SK-N-SH treated with all-trans-retinoic acid at 6 μM for 48 hours (cell line): ENCODE results near the gene MMAB.

Experiments
- ATAC-seq: fragments of 200-7000 bp; cut with Tn5 transposase; 3 replicates; pipeline ENCODE4 v1.9.1; 2020; ENCODE audit warnings: mild to moderate bottlenecking, moderate library complexity
- ARNTL ChIP-seq: fragments of 450-650 bp; formaldehyde crosslinking; IDR thresholded peaks from 2 replicates; pipeline ENCODE4 v1.5.0; 2020; ENCODE audit warnings: low read depth, mild to moderate bottlenecking, moderate library complexity, borderline replicate concordance
- BACH2 ChIP-seq: fragments of 250-450 bp; sonication (Bioruptor Pico); IDR thresholded peaks from 2 replicates; pipeline ENCODE4 v1.9.0; 2021; ENCODE audit warnings: mild to moderate bottlenecking, borderline replicate concordance
- CREB5 ChIP-seq: fragments of 250-450 bp; sonication (Bioruptor Pico); IDR thresholded peaks from 2 replicates; pipeline ENCODE4 v1.5.1; 2020; ENCODE audit warnings: low read depth, mild to moderate bottlenecking, moderate library complexity
- CSDC2 ChIP-seq: fragments of 250-450 bp; sonication (Bioruptor Pico); IDR thresholded peaks from 2 replicates; pipeline ENCODE4 v1.5.0; 2020; ENCODE audit warnings: mild to moderate bottlenecking, moderate library complexity
- ESRRG ChIP-seq: fragments of 250-450 bp; sonication (Bioruptor Pico); IDR thresholded peaks from 2 replicates; pipeline ENCODE4 v1.6.1; 2021; ENCODE audit warnings: mild to moderate bottlenecking
- GLIS3 ChIP-seq: fragments of 250-450 bp; sonication (Bioruptor Pico); IDR thresholded peaks from 2 replicates; pipeline ENCODE4 v1.5.0; 2020; ENCODE audit warnings: mild to moderate bottlenecking, moderate library complexity
- ISL1 ChIP-seq: fragments of 250-450 bp; sonication (Bioruptor Pico); IDR thresholded peaks from 2 replicates; pipeline ENCODE4 v2.1.2; 2022; ENCODE audit warnings: mild to moderate bottlenecking, moderate library complexity
- OSR1 ChIP-seq: fragments of 250-450 bp; sonication (Bioruptor Pico); IDR thresholded peaks from 2 replicates; pipeline ENCODE4 v1.8.0; 2022; ENCODE audit warnings: moderate library complexity, mild to moderate bottlenecking, inconsistent platforms
- PATZ1 ChIP-seq: fragments of 250-450 bp; sonication (Bioruptor Pico); IDR thresholded peaks from 2 replicates; pipeline ENCODE4 v1.8.0; 2020; ENCODE audit warnings: mild to moderate bottlenecking, moderate library complexity, borderline replicate concordance
- POU6F1 ChIP-seq: fragments of 250-450 bp; sonication (Bioruptor Pico); IDR thresholded peaks from 2 replicates; pipeline ENCODE4 v1.8.0; 2021; ENCODE audit warnings: low read depth, mild to moderate bottlenecking, moderate library complexity, borderline replicate concordance
- PPARA ChIP-seq: fragments of 250-450 bp; sonication (Bioruptor Pico); IDR thresholded peaks from 2 replicates; pipeline ENCODE4 v1.5.0; 2020; ENCODE audit warnings: mild to moderate bottlenecking, borderline replicate concordance
- RARB ChIP-seq: fragments of 250-450 bp; sonication (Bioruptor Pico); IDR thresholded peaks from 2 replicates; pipeline ENCODE4 v1.8.0; 2021; ENCODE audit warnings: mild to moderate bottlenecking, moderate library complexity
- SNAI2 ChIP-seq: fragments of 250-450 bp; sonication (Bioruptor Pico); IDR thresholded peaks from 2 replicates; pipeline ENCODE4 v1.5.0; 2020; ENCODE audit warnings: mild to moderate bottlenecking, moderate library complexity
- TCF4 ChIP-seq: fragments of 250-450 bp; sonication (Bioruptor Pico); IDR thresholded peaks from 2 replicates; pipeline ENCODE4 v1.8.0; 2021; ENCODE audit warnings: mild to moderate bottlenecking, moderate library complexity, borderline replicate concordance
- TOX ChIP-seq: fragments of 250-450 bp; sonication (Bioruptor Pico); IDR thresholded peaks from 2 replicates; pipeline ENCODE4 v1.8.0; 2021; ENCODE audit warnings: mild to moderate bottlenecking, moderate library complexity, borderline replicate concordance
- TSHZ2 ChIP-seq: fragments of 250-450 bp; sonication (Bioruptor Pico); IDR thresholded peaks from 2 replicates; pipeline ENCODE4 v1.5.0; 2020; ENCODE audit warnings: mild to moderate bottlenecking, moderate library complexity
- ZC3H10 ChIP-seq: fragments of 250-450 bp; sonication (Bioruptor Pico); IDR thresholded peaks from 2 replicates; pipeline ENCODE4 v1.5.1; 2021; ENCODE audit warnings: mild to moderate bottlenecking, moderate library complexity
- ZFP30 ChIP-seq: fragments of 450-650 bp; formaldehyde crosslinking; IDR thresholded peaks from 2 replicates; pipeline ENCODE4 v1.5.0; 2022; ENCODE audit warnings: mild to moderate bottlenecking, moderate library complexity
- ZNF8 ChIP-seq: fragments of 450-650 bp; formaldehyde crosslinking; IDR thresholded peaks from 2 replicates; pipeline ENCODE4 v1.5.0; 2020; ENCODE audit warnings: mild to moderate bottlenecking, moderate library complexity

MMAB gene

GRCh38 chr12:109513051-109513450 lies 60.3 kb downstream of the MMAB start:
- TF ChIP-seq ZNF8 (CRISPR knock-in tag): no peak
- TF ChIP-seq ZFP30: no peak
- no peak for TF ChIP-seq GLIS3 (CRISPR knock-in tag)
- TF ChIP-seq TSHZ2 (CRISPR knock-in tag): no peak
- TF ChIP-seq PATZ1: no peak
- TF ChIP-seq OSR1 (CRISPR knock-in tag): no peak
- no peak for TF ChIP-seq CSDC2 (CRISPR knock-in tag)
- no peak for TF ChIP-seq RARB (CRISPR knock-in tag)
- no peak for TF ChIP-seq ISL1 (CRISPR knock-in tag)
- TF ChIP-seq TOX: no peak
- no peak for ATAC-seq

- ATAC-seq: no peak
- TF ChIP-seq POU6F1: no peak
- no peak for TF ChIP-seq CREB5
- TF ChIP-seq ZC3H10 (CRISPR knock-in tag): no peak
- TF ChIP-seq TOX: no peak
- no peak for TF ChIP-seq ESRRG
Measured at GRCh38 chr12:109512608-109513007, 60.7 kb downstream of the MMAB start.

GRCh38 chr12:109510196-109510595 lies 63.1 kb downstream of the MMAB start:
- TF ChIP-seq PPARA (no peak), ZFP30 (no peak), TSHZ2 (CRISPR knock-in tag) (no peak)
- ATAC-seq: no peak

- ATAC-seq: no peak
- TF ChIP-seq TCF4 (no peak), PATZ1 (no peak), PPARA (no peak), SNAI2 (no peak), ARNTL (no peak), BACH2 (CRISPR knock-in tag) (no peak), TSHZ2 (CRISPR knock-in tag) (no peak)
Measured at GRCh38 chr12:109504068-109504467, 69.2 kb downstream of the MMAB start.
